Measurements from ENCODE around the gene C6orf47. TPM values are rescaled to one million over a fixed set of nuclear protein-coding genes. Genes with fewer than 3 reads are reported as not detected.

Gene C6orf47
- total and polyA plus RNA-seq, 10 of the 15 experiments (the other 5 are each of a cell fraction or from before 2014, with no cell fraction given) = 0.16 to 20.4 (median 17.3) TPM; not detected in 1

- H3K4me3 ChIP-seq = no peak overlapping the region
- in situ Hi-C loops (cut with MboI) (no loop called here), intact Hi-C loops (cut with micrococcal nuclease; ENCODE audit: unreplicated experiment) (no loop called here)
- ChIA-PET SMC1A (ENCODE audit: uncharacterized antibody, unreplicated experiment) (interaction anchor here (0.8 to 9.6 kb wide), 3 partner anchors 13 to 61 kb away, joined by 3 to 78 read pairs (median 3); no protein-coding TSS in a partner anchor), POLR2A (interaction anchor here (0.6 to 0.7 kb wide), 2 partner anchors 40 to 49 kb away, joined by 5 to 9 read pairs; no protein-coding TSS in a partner anchor), RAD21 (ENCODE audit: unreplicated experiment) (interaction anchor here (1.0 kb wide), 1 partner anchor 12 kb away, joined by 5 read pairs; no protein-coding TSS in a partner anchor), CTCF (interaction anchor here (2.6 to 10.5 kb wide), 2 partner anchors 12 to 60 kb away, joined by 12 to 95 read pairs; no protein-coding TSS in a partner anchor)
- DNase-seq (ENCODE audit: low read depth, low spot score) (no peak), FAIRE-seq (no peak), ATAC-seq (no peak)
- no peaks in the 10 kb centered on the region for H4K20me1 ChIP-seq (ENCODE audit: control insufficient read depth, insufficient read depth)
- H2AFZ ChIP-seq (ENCODE audit: control insufficient read depth, low read depth, low read length) = no peak overlapping the region
- H3K36me3 ChIP-seq (ENCODE audit: control insufficient read depth in 2 of 2, insufficient read depth in 2 of 2, low read length in 1 of 2) = no peaks in the 10 kb centered on the region
- TF ChIP-seq, protein P1, sequence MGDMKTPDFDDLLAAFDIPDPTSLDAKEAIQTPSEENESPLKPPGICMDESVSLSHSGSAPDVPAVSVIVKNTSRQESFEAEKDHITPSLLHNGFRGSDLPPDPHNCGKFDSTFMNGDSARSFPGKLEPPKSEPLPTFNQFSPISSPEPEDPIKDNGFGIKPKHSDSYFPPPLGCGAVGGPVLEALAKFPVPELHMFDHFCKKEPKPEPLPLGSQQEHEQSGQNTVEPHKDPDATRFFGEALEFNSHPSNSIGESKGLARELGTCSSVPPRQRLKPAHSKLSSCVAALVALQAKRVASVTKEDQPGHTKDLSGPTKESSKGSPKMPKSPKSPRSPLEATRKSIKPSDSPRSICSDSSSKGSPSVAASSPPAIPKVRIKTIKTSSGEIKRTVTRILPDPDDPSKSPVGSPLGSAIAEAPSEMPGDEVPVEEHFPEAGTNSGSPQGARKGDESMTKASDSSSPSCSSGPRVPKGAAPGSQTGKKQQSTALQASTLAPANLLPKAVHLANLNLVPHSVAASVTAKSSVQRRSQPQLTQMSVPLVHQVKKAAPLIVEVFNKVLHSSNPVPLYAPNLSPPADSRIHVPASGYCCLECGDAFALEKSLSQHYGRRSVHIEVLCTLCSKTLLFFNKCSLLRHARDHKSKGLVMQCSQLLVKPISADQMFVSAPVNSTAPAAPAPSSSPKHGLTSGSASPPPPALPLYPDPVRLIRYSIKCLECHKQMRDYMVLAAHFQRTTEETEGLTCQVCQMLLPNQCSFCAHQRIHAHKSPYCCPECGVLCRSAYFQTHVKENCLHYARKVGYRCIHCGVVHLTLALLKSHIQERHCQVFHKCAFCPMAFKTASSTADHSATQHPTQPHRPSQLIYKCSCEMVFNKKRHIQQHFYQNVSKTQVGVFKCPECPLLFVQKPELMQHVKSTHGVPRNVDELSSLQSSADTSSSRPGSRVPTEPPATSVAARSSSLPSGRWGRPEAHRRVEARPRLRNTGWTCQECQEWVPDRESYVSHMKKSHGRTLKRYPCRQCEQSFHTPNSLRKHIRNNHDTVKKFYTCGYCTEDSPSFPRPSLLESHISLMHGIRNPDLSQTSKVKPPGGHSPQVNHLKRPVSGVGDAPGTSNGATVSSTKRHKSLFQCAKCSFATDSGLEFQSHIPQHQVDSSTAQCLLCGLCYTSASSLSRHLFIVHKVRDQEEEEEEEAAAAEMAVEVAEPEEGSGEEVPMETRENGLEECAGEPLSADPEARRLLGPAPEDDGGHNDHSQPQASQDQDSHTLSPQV (IDR thresholded peaks at IDR 0.05) = no peak
- no peak for TF ChIP-seq FOS (IDR thresholded peaks at IDR 0.05; ENCODE audit: borderline replicate concordance, extremely low read depth, insufficient read length)
- TF ChIP-seq CHD4 (IDR thresholded peaks at IDR 0.05) = no peak
- TF ChIP-seq, protein P2, sequence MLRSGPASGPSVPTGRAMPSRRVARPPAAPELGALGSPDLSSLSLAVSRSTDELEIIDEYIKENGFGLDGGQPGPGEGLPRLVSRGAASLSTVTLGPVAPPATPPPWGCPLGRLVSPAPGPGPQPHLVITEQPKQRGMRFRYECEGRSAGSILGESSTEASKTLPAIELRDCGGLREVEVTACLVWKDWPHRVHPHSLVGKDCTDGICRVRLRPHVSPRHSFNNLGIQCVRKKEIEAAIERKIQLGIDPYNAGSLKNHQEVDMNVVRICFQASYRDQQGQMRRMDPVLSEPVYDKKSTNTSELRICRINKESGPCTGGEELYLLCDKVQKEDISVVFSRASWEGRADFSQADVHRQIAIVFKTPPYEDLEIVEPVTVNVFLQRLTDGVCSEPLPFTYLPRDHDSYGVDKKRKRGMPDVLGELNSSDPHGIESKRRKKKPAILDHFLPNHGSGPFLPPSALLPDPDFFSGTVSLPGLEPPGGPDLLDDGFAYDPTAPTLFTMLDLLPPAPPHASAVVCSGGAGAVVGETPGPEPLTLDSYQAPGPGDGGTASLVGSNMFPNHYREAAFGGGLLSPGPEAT (IDR thresholded peaks at IDR 0.05; ENCODE audit: low read depth) = no peak
- no peak for TF ChIP-seq FOXK2 (IDR thresholded peaks at IDR 0.05)
- TF ChIP-seq SREBF1 (IDR thresholded peaks at IDR 0.05; ENCODE audit: low read length) = no peak
- no peak for TF ChIP-seq DPF2 (IDR thresholded peaks at IDR 0.05)
- no peak for TF ChIP-seq YY1 (IDR thresholded peaks at IDR 0.05; ENCODE audit: low read depth, low read length)
- TF ChIP-seq SMAD1 (IDR thresholded peaks at IDR 0.05; ENCODE audit: low read depth, partially characterized antibody) = no peak
- no peak for TF ChIP-seq CREB1 (IDR thresholded peaks at IDR 0.05; ENCODE audit: low read depth)
- TF ChIP-seq MXI1 (IDR thresholded peaks at IDR 0.05; ENCODE audit: low read depth, low read length) = no peak
- no peak for TF ChIP-seq NFYA (IDR thresholded peaks at IDR 0.05; ENCODE audit: borderline replicate concordance, low read depth, low read length)
- TF ChIP-seq IRF4 (IDR thresholded peaks at IDR 0.05; ENCODE audit: low read depth, low read length) = no peak
- no peak for TF ChIP-seq ASH2L (IDR thresholded peaks at IDR 0.05; ENCODE audit: borderline replicate concordance, low read depth)
- TF ChIP-seq NR2F1 (conservative IDR thresholded peaks at IDR 0.05) = no peak
- no peak for TF ChIP-seq SIX5 (IDR thresholded peaks at IDR 0.05; ENCODE audit: low read depth, low read length, severe bottlenecking)
- no peak for TF ChIP-seq IKZF1 (conservative IDR thresholded peaks at IDR 0.05)
- no peak for TF ChIP-seq PAX8 (IDR thresholded peaks at IDR 0.05)
- H3K79me2 ChIP-seq (ENCODE audit: control insufficient read depth, insufficient read depth, low read length) = peaks cover 2% of the 10 kb centered on the region; the same call in 1 of the 2 replicates
- H3K27ac ChIP-seq (ENCODE audit: control insufficient read depth, insufficient read depth) = no peak overlapping the region
- H3K4me2 ChIP-seq (ENCODE audit: control insufficient read depth, insufficient read depth) = no peak overlapping the region
- H3K27me3 ChIP-seq (replicated peaks in 1 of 2; ENCODE audit: control insufficient read depth in 2 of 2, insufficient read depth in 2 of 2, low read length in 1 of 2) = no peaks in the 10 kb centered on the region
- BruUV-seq (replicated peaks) = no TSS peak
- no peak overlapping the region for H3K9ac ChIP-seq (ENCODE audit: control insufficient read depth, insufficient read depth, low read length)
- peaks cover 20% of the 10 kb centered on the region for H3K4me1 ChIP-seq (ENCODE audit: control insufficient read depth, insufficient read depth, low read length)
- WGBS (ENCODE audit: insufficient coverage, insufficient replicate concordance, low lambda C conversion rate, missing lambda C conversion rate) = 72% methylated on average over 4 of the region's 4 CpGs
- H3K9me3 ChIP-seq (replicated peaks; ENCODE audit: control insufficient read depth, insufficient read depth, low read length) = no peaks in the 10 kb centered on the region
Observed at GRCh38 chr6:31610968-31611367, 49.6 kb downstream of the C6orf47 start.
